NCI-H1436 (cell line): ENCODE results near the gene ZNF592.
"Not testable (repeated sequence)": the region's sequence is repeated elsewhere in the genome, so short reads cannot be mapped to it uniquely, and the experiment has no call there.

Experiments
- DNase-seq: peaks from one replicate; lab custom pipeline; 2025; lab: John Stamatoyannopoulos, UW

ZNF592 gene

GRCh38 chr15:84749111-84749991 is 959 bp downstream of the ZNF592 start:
- no peak for DNase-seq

DNA sequence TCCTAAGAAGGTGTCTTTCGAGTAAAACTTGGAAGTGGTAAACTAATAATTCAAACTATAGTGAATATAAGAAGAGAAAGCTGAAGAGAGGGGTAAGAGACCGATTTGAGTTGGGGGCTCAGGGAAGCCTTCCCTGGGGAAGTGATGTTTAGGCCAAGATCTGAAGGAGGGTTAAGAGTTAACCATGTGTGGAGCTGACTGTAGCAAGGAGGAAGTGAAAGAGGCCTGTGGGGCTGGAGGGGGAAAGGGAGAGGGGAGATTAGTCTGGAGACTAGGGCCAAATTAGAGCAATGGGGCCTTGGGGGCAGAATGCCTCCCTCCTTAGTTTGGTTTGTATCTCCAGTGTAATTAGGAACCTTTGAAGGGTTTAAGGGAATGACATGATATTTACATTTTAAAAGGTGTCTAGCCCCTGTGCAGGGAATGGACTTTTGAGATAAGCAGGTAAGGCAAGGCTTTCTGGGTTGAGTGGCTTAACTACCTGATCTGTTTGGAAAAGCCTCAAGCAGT is 2.2 kb downstream of the ZNF592 start:
- DNase-seq: no peak

GRCh38 chr15:84751721-84752120 is 3.3 kb downstream of the ZNF592 start:
- DNase-seq: not testable (repeated sequence)

DNA sequence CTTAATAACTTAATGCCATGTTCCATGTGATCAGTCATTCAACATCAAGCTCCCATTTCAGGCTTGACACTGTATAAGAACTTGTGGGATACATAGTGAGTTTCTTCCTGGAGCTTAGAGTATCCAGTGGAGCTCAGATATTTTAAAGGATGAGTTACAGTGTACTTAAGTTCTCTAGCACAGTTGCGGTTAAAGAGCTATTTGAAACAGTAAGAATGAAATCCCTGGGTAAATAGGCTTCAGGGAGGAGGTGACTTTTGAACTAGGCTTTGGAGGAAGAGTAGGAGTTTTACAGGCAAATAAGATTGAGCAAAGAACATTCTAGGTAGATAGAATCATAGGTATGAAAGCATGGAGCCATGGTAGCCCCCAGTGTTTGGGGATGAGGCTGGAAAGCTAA is 3.8 kb downstream of the ZNF592 start:
- no peak for DNase-seq

- no peak for DNase-seq
Measured at GRCh38 chr15:84752700-84753099, 4.3 kb downstream of the ZNF592 start.

DNA sequence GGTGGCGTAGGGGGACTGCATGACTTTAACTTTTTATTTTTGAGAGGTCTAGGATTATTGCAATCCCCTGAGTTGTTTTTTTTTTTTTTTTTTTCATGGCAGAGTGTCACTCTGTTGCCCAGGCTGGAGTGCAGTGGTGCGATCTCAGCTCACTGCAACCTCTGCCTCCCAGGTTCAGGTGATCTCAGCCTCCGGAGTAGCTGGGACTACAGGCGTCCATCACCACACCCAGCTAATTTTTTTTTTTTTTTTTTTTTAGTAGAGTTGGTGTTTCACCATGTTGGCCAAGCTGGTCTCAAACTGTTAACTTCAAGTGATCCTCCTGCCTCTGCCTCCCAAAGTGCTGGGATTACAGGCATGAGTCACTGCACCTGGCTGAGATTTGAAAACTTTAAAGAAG is 6.5 kb downstream of the ZNF592 start:
- DNase-seq: not testable (repeated sequence)

- DNase-seq: no peak
Measured at GRCh38 chr15:84755736-84756527, 7.5 kb downstream of the ZNF592 start.

GRCh38 chr15:84759018-84759417 is 10.6 kb downstream of the ZNF592 start:
- no peak for DNase-seq

GRCh38 chr15:84760219-84760618 is 11.8 kb downstream of the ZNF592 start:
- no peak for DNase-seq

GRCh38 chr15:84761607-84762131 is 13.3 kb downstream of the ZNF592 start:
- no peak for DNase-seq

GRCh38 chr15:84762840-84763572 is 14.6 kb downstream of the ZNF592 start:
- no peak for DNase-seq

GRCh38 chr15:84764585-84764984 is 16.2 kb downstream of the ZNF592 start:
- DNase-seq: no peak

DNA sequence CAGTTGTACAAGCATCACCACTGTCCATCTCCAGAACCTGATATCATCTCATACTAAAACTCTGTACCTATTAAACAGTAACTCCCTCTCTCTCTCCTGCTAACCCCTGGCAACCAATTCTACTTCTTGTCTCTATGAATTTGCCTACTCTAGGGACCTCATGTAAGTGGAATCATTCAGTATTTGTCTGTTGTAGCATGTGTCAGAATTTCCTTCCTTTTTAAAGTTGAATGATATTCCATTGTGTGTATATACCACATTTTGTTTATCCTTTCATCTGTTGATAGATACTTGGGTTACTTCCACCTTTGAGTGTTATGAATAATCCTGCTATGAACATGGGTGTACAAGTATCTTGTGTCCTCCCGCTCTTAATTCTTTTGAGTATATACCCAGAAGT is 16.6 kb downstream of the ZNF592 start:
- no peak for DNase-seq

DNA sequence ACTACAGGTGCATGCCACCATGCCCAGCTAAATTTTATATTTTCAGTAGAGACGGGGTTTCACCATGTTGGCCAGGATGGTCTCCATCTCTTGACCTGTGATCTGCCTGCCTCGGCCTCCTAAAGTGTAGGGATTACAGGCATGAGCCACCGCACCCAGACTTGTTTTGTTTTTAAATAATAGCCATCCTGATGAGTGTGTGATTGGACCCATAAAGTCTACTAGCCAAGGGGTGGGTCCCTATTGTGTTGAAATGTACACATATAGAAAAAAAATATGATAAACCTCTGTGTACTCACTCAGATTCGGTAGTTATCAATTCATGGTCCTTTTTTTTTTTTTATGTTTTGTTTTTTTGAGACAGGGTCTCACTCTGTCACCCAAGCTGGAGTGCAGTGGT is 17.3 kb downstream of the ZNF592 start:
- DNase-seq: no peak

DNA sequence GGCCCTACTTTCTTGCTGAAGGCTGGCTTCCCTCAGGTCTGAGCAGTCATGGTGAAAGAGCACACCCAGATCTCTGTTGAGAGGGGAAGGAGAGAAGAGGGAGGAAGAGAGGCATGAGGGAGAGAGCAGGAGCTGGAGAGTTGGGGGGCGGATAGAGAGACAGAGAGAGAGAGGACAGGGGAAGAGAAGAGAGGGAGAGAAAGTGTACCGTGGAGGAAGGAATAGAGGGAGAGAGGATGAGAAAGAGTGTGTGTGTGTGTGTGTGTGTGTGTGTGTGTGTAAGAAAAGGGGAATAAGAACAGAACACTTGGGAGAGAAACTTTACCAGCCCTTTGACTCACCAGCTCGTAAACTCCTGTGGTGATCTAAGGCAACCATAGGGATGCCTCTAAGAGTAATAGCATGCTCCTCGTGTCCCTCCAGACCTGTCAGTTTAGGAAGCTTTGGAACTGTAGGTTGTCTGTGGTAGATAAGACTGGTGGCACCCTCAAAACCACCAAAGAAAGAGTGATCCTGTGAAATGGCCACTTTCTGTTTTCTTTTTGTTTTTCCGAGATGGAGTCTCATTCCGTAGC is 18.2 kb downstream of the ZNF592 start:
- no peak for DNase-seq

DNA sequence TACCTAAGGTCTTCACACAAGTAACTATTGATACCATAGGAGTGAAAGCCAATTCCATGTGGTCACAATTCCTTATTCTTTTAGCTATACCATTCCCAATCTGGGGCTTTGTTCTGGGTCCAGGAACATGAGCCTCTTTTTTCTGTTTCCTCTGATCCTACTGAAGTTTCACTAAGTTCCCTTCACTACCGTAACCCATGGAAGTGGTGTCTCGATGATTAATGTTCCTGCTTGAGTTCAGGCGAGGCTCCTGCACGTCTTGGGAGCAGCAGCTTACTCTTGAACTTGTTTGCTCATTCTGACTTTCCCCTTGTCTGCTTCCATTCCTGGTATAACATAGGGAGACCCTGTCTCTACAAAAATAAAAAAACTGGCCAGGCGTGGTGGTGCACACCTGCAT is 23.6 kb downstream of the ZNF592 start:
- no peak for DNase-seq

DNA sequence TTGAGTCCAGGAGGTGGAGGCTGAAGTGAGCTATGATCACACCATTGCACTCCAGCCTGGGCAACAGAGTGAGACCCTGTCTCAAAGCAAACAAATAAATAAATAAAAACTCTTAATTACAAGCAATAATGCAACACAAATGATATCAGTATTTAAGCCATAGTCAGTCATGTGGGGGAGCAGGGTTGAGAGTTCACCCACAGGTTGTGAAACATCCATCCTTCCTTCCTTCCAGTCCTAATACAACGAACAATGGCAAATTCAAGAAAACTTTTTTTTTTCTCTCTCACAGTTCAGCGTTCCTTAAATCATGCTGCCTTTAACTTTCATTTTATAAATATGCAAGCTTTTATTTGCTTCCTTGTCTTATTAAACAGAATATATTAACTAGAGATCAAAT is 24.1 kb downstream of the ZNF592 start:
- DNase-seq: no peak

DNA sequence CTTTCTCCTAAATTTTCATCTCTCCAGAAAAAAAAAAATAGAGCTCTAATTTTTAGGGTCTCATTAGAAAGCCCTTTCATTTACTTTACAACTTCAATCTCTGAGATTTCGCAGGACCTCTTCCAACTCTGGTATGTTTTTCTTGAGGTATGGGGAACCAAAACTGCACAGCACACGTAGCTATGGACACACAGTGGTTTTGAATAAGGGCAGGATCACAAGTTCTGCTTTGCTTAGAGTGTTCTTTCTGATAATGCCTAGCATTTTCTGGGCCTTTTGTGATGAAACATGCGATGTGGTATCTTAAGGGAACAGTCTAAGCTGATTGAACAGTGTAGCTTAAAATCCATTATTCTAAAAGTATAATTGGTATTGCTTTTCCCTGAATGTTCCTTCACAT is 25.3 kb downstream of the ZNF592 start:
- no peak for DNase-seq

DNA sequence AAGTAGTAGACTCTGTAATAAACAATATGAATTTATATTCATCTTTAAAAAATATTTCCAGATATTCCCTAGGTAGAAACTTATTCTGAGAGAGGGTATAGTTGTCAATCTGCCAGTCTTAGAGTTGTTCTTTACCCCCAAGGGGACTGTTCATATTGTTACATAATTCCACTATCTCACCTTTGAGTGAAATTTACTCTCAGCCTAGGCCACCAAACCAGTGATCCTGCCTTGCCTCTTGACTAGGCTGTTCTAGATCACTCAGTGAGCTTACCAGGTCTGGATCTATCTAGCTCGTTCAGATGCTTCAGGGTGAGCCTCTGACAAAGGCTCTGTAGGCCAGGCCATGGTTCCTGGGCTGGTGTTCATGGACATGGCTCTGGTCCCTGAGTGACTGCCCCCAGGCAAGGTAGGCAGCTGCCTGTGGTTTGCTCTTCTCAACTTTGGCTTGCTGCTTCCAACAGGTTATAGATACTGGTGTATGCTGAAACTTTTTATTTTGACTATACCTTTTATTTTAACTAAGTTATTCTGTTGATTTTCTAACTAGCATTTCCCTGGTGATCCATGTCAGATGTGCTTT is 27.6 kb downstream of the ZNF592 start:
- DNase-seq: no peak

GRCh38 chr15:84778194-84778593 is 29.8 kb downstream of the ZNF592 start:
- DNase-seq: no peak

GRCh38 chr15:84780492-84780891 is 32.1 kb downstream of the ZNF592 start:
- DNase-seq: no peak
